GM12878 (cell line): ENCODE data around the gene BTBD19. TPM values are rescaled to one million over a fixed set of nuclear protein-coding genes. Genes with fewer than 3 reads are reported as not detected.

Experiments used
- ATAC-seq: fragments of 200-7000 bp; cut with Tn5 transposase; 3 replicates; pipeline ENCODE4 v1.9.1; 2020; ENCODE audit warnings: mild to moderate bottlenecking, moderate library complexity
- BruUV-seq: library from RNA; stranded (reverse); fragments of 400-500 nt; replicated peaks from 2 replicates; lab custom pipeline; 2021; lab: Mats Ljungman, UMichigan
- CTCF ChIA-PET: fragments of 300-600 bp; sonication (Branson Sonifier 250); formaldehyde crosslinking; extraction: SDS; loops from one replicate; lab custom pipeline; 2021; ENCODE audit warnings: inconsistent platforms; lab: Yijun Ruan, JAX
- POLR2A ChIA-PET: fragments of 350-600 bp; formaldehyde crosslinking; extraction: SDS; loops from one replicate; lab custom pipeline; 2021; ENCODE audit warnings: inconsistent platforms; lab: Charles Lee
- RAD21 ChIA-PET: fragments of 300-600 bp; sonication (Branson Sonifier 250); formaldehyde crosslinking; loops from one replicate; lab custom pipeline; 2023; ENCODE audit warnings: antibody characterized with exemption; ENCODE audit not compliant: unreplicated experiment; lab: Charles Lee
- SMC1A ChIA-PET: fragments of 300-600 bp; sonication (Branson Sonifier 250); formaldehyde crosslinking; loops from one replicate; lab custom pipeline; 2023; ENCODE audit not compliant: unreplicated experiment, uncharacterized antibody; lab: Charles Lee
- DNase-seq: peaks from one replicate; pipeline ENCODE4 v3.0.0-alpha.2; 2011; ENCODE audit warnings: low read depth, low spot score
- FAIRE-seq: peaks from 3 replicates; lab custom pipeline; 2011; peaks lifted over from hg19 to GRCh38; lab: Jason Lieb, UNC
- H2AFZ ChIP-seq: 2 replicates; pipeline ENCODE4 v1.6.0; 2011; ENCODE audit warnings: low read depth, low read length, control low read depth; ENCODE audit not compliant: control insufficient read depth
- H3K27ac ChIP-seq: 2 replicates; pipeline ENCODE4 v1.5.1; 2011; ENCODE audit warnings: control low read depth; ENCODE audit not compliant: control insufficient read depth, insufficient read depth
- H3K27me3 ChIP-seq, 2 experiments: replicated peaks in 1 of 2; 2 replicates each; pipeline versions ENCODE4 v1.6.0 to v1.6.1; 2011; ENCODE audit warnings: low read length in 1 of 2; ENCODE audit not compliant: control insufficient read depth in 2 of 2, insufficient read depth in 2 of 2
- H3K36me3 ChIP-seq, 2 experiments: 2 replicates each; pipeline ENCODE4 v1.5.1; 2011; ENCODE audit warnings: low read length in 1 of 2; ENCODE audit not compliant: control insufficient read depth in 2 of 2, insufficient read depth in 2 of 2
- H3K4me1 ChIP-seq: 2 replicates; pipeline ENCODE4 v1.6.1; 2011; ENCODE audit warnings: mild to moderate bottlenecking, low read length, moderate library complexity, mixed read lengths; ENCODE audit not compliant: control insufficient read depth, insufficient read depth
- H3K4me2 ChIP-seq: 2 replicates; pipeline ENCODE4 v1.6.0; 2011; ENCODE audit warnings: control low read depth; ENCODE audit not compliant: control insufficient read depth, insufficient read depth
- H3K4me3 ChIP-seq: fragments of 200-600 bp; sonication (generic); 2 replicates; pipeline ENCODE4 v1.5.1; 2016
- H3K79me2 ChIP-seq: 2 replicates; pipeline ENCODE4 v1.6.0; 2011; ENCODE audit warnings: low read length; ENCODE audit not compliant: control insufficient read depth, insufficient read depth
- H3K9ac ChIP-seq: 2 replicates; pipeline ENCODE4 v1.8.0; 2011; ENCODE audit warnings: low read length, control low read depth, mixed read lengths; ENCODE audit not compliant: control insufficient read depth, insufficient read depth
- H3K9me3 ChIP-seq: replicated peaks from 3 replicates; pipeline ENCODE4 v1.5.1; 2011; ENCODE audit warnings: mild to moderate bottlenecking, low read length; ENCODE audit not compliant: control insufficient read depth, insufficient read depth
- H4K20me1 ChIP-seq: 2 replicates; pipeline ENCODE4 v1.6.0; 2011; ENCODE audit not compliant: control insufficient read depth, insufficient read depth
- BACH1 ChIP-seq: fragments of 450-650 bp; IDR thresholded peaks from 2 replicates; pipeline ENCODE4 v1.6.1; 2017; ENCODE audit warnings: mild to moderate bottlenecking, borderline replicate concordance
- BMI1 ChIP-seq: fragments of 450-650 bp; IDR thresholded peaks from 2 replicates; pipeline ENCODE4 v1.6.1; 2016; ENCODE audit warnings: mild to moderate bottlenecking, moderate library complexity, borderline replicate concordance
- EZH2 ChIP-seq: IDR thresholded peaks from 2 replicates; pipeline ENCODE4 v1.6.1; 2012; ENCODE audit warnings: low read depth, mild to moderate bottlenecking, control low read depth, inconsistent platforms, low read length, borderline replicate concordance; ENCODE audit not compliant: control insufficient read depth
- GATAD2B ChIP-seq: fragments of 450-650 bp; conservative IDR thresholded peaks from 2 replicates; pipeline ENCODE4 v1.6.1; 2017; ENCODE audit warnings: low read depth, mild to moderate bottlenecking, moderate library complexity
- POLR2AphosphoS5 ChIP-seq: IDR thresholded peaks from 2 replicates; pipeline ENCODE4 v1.6.1; 2011; ENCODE audit warnings: mild to moderate bottlenecking, low read length, inconsistent platforms
- RAD21 ChIP-seq: IDR thresholded peaks from 2 replicates; pipeline ENCODE4 v1.6.1; 2011; ENCODE audit warnings: mild to moderate bottlenecking, low read depth, low read length, moderate library complexity; ENCODE audit not compliant: insufficient read depth
- RAD51 ChIP-seq: fragments of 450-650 bp; IDR thresholded peaks from 2 replicates; pipeline ENCODE4 v1.6.1; 2016; ENCODE audit warnings: moderate library complexity, mild to moderate bottlenecking, inconsistent platforms
- RCOR1 ChIP-seq: conservative IDR thresholded peaks from 2 replicates; pipeline ENCODE4 v1.6.1; 2012; ENCODE audit warnings: low read depth, low read length, improper control_type of control experiment
- REST ChIP-seq: IDR thresholded peaks from 2 replicates; pipeline ENCODE4 v1.6.1; 2012; ENCODE audit warnings: mild to moderate bottlenecking, low read depth, low read length
- SMAD1 ChIP-seq: fragments of 450-650 bp; IDR thresholded peaks from 2 replicates; pipeline ENCODE4 v1.6.1; 2018; ENCODE audit warnings: mild to moderate bottlenecking, low read depth; ENCODE audit not compliant: partially characterized antibody
- TARDBP ChIP-seq: IDR thresholded peaks from 2 replicates; pipeline ENCODE4 v1.6.1; 2016; ENCODE audit warnings: borderline replicate concordance
- ZBED1 ChIP-seq: IDR thresholded peaks from 2 replicates; pipeline ENCODE4 v1.6.1; 2016; ENCODE audit warnings: borderline replicate concordance
- WGBS: methylation state at CpG from one replicate; pipeline ENCODE4 v1.1.6; 2016; ENCODE audit warnings: low lambda C conversion rate; ENCODE audit not compliant: insufficient replicate concordance, insufficient coverage; ENCODE audit errors: missing lambda C conversion rate; 5-methylcytosine and 5-hydroxymethylcytosine counted together
- in situ Hi-C: fragments of 300-500 bp; cut with MboI; formaldehyde crosslinking; loops from 9 replicates; pipeline ENCODE4 v1.14.3; 2018; ENCODE audit warnings: mixed read lengths
- intact Hi-C: fragments of 100-400 bp; cut with micrococcal nuclease; formaldehyde crosslinking; loops from one replicate; pipeline ENCODE4 v1.14.2; 2022; ENCODE audit not compliant: unreplicated experiment
- polyA plus RNA-seq, 11 experiments: library from polyadenylated mRNA; depleted of rRNA in 4 of 11; unstranded in 6 of 11; stranded (reverse) in 5 of 11; fragments of >200 nt; fragmentation: Nextera tagmentation in 4 of 11; fragmentation: Illumina TruSeq in 1 of 11; extraction: Ambion mirVana in 4 of 11; extraction: Trizol in 1 of 11; gene quantifications; 1 replicate in 1 of 11; 2 replicates in 10 of 11; pipeline versions ENCODE4 v1.2.1 to v1.2.3, GENCODE V29; 2011 to 2016; ENCODE audit warnings: inconsistent platforms in 2 of 11, missing spikeins in 2 of 11, low read depth in 1 of 11
- total RNA-seq, 4 experiments: library from RNA; depleted of rRNA in 3 of 4; stranded (reverse); fragments of >200 nt in 3 of 4; fragmentation: Illumina TruSeq in 1 of 4; extraction: Trizol in 1 of 4; gene quantifications; 2 replicates each; pipeline versions ENCODE4 v1.2.1 to v1.2.3, GENCODE V29; 2013 to 2021

BTBD19 gene
- total and polyA plus RNA-seq, 10 of the 15 experiments (the other 5 are each of a cell fraction or from before 2014, with no cell fraction given) = 0.13 to 2.7 (median 0.42) TPM

DNA sequence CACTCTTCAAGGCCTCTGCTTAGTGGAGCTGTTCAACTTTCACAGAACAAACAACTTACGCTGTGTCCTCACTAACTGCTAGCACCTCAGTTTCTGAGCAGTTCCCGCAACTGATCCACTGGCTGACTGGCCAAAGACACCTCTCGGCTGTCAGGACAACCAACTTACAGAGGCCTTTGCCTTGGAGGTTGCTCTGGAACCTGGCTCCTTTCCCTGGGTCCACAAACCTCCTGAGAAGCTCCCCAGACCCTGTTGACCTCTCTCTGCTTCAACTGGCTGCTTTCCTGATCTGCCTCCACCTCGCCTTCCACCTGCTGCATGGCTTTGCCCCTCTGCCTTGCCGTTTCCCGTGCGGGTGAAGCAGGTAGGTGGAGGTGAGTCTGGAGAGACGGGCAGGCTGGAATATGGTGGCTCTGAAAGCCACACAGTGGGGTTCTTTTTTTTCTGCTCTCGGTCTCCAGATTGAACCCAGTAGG is 13.0 kb downstream of the BTBD19 start:
- intact Hi-C loops = no loop called here
- no TSS peak for BruUV-seq
- SMC1A ChIA-PET = interaction anchor here (1.1 to 5.9 kb wide), 5 partner anchors 10 to 32 kb away, joined by 3 to 52 read pairs (median 6); partner anchors contain the start of genes BTBD19, DYNLT4 and PLK3

More for the DNA sequence above, 13.0 kb downstream of the BTBD19 start:
- Histone ChIP-seq H3K4me2 (no peak overlapping the region), H4K20me1 (no peaks in the 10 kb centered on the region), H3K9ac (no peak overlapping the region), H3K9me3 (no peaks in the 10 kb centered on the region), H3K79me2 (no peaks in the 10 kb centered on the region), H3K27me3 (no peaks in the 10 kb centered on the region; a peak in 1 of 4 replicates), H3K36me3 (no peaks in the 10 kb centered on the region), H3K4me1 (peaks cover 4% of the 10 kb centered on the region), H3K27ac (no peak overlapping the region), H2AFZ (no peak overlapping the region), H3K4me3 (no peak overlapping the region)
- ChIA-PET CTCF (interaction anchor here (0.6 to 4.7 kb wide), 12 partner anchors 9 to 1304 kb away, joined by 3 to 36 read pairs (median 6); partner anchors contain the start of genes BTBD19, DYNLT4, HECTD3 and PLK3), RAD21 (interaction anchor here (0.7 to 3.5 kb wide), 7 partner anchors 9 to 482 kb away, joined by 3 to 41 read pairs (median 5); partner anchors contain the start of genes BTBD19, HECTD3, PLK3 and UROD), POLR2A (interaction anchor here (0.6 to 5.9 kb wide), 7 partner anchors 9 to 757 kb away, joined by 4 to 56 read pairs (median 5); partner anchors contain the start of genes BTBD19, HECTD3 and PLK3)
- DNase-seq = no peak
- no peak for ATAC-seq
- no peak for FAIRE-seq
- in situ Hi-C loops = no loop called here
- 73% methylated on average over 9 of the region's 9 CpGs for WGBS
- TF ChIP-seq RAD51 = no peak
- TF ChIP-seq EZH2 = no peak
- no peak for TF ChIP-seq BACH1
- no peak for TF ChIP-seq RAD21
- no peak for TF ChIP-seq GATAD2B
- no peak for TF ChIP-seq POLR2AphosphoS5
- TF ChIP-seq ZBED1 = no peak
- TF ChIP-seq TARDBP = no peak
- no peak for TF ChIP-seq SMAD1
- TF ChIP-seq BMI1 = no peak
- no peak for TF ChIP-seq RCOR1
- TF ChIP-seq REST = no peak
